IMR-90 (cell line): ENCODE data around the gene MRPL28. TPM values are rescaled to one million over a fixed set of nuclear protein-coding genes. Genes with fewer than 3 reads are reported as not detected.

Experiments
- ATAC-seq: fragments of 200-7000 bp; cut with Tn5 transposase; 2 replicates; pipeline ENCODE4 v1.9.1; 2020; ENCODE audit warnings: low read depth, mild to moderate bottlenecking, moderate library complexity
- BruUV-seq: library from RNA; stranded (reverse); fragments of 400-500 nt; replicated peaks from 2 replicates; lab custom pipeline; 2021; lab: Mats Ljungman, UMichigan
- CTCF ChIA-PET: fragments of 300-600 bp; formaldehyde crosslinking; extraction: SDS; loops from one replicate; lab custom pipeline; 2021; ENCODE audit warnings: antibody characterized with exemption; lab: Yijun Ruan, JAX
- POLR2A ChIA-PET: fragments of 300-600 bp; sonication (Branson Sonifier 250); formaldehyde crosslinking; loops from one replicate; lab custom pipeline; 2022; ENCODE audit warnings: antibody characterized with exemption; ENCODE audit not compliant: unreplicated experiment; lab: Charles Lee
- DNase-seq: peaks from one replicate; pipeline ENCODE4 v3.0.0; 2013
- H2AFZ ChIP-seq: replicated peaks from 2 replicates; pipeline ENCODE3; 2013; ENCODE audit warnings: low read length, mild to moderate bottlenecking; ENCODE audit not compliant: poor library complexity
- H2AK5ac ChIP-seq: 2 replicates; pipeline ENCODE4 v1.6.1; 2013; ENCODE audit warnings: low read depth, low read length, inconsistent platforms
- H2AK9ac ChIP-seq: replicated peaks from 2 replicates; pipeline ENCODE3; 2013; ENCODE audit warnings: mild to moderate bottlenecking, low read depth, low read length, moderate library complexity; ENCODE audit not compliant: poor library complexity
- H2BK120ac ChIP-seq: 2 replicates; pipeline ENCODE4 v1.6.1; 2013; ENCODE audit warnings: low read depth, low read length, inconsistent platforms
- H2BK15ac ChIP-seq: 3 replicates; pipeline ENCODE4 v1.6.1; 2013; ENCODE audit warnings: low read depth, low read length, inconsistent platforms
- H2BK20ac ChIP-seq: 2 replicates; pipeline ENCODE4 v1.6.1; 2013; ENCODE audit warnings: low read depth, mild to moderate bottlenecking, inconsistent platforms, low read length, moderate library complexity
- H2BK5ac ChIP-seq: 2 replicates; pipeline ENCODE4 v1.6.1; 2013; ENCODE audit warnings: mild to moderate bottlenecking, low read depth, low read length, inconsistent platforms; ENCODE audit not compliant: poor library complexity, severe bottlenecking
- H3K14ac ChIP-seq: replicated peaks from 2 replicates; pipeline ENCODE4 v1.6.1; 2013; ENCODE audit warnings: low read depth, low read length, inconsistent platforms
- H3K18ac ChIP-seq: 2 replicates; pipeline ENCODE4 v1.6.1; 2013; ENCODE audit warnings: low read depth, low read length, control low read depth
- H3K23ac ChIP-seq: 2 replicates; pipeline ENCODE4 v1.6.1; 2013; ENCODE audit warnings: low read depth, low read length, inconsistent platforms
- H3K27ac ChIP-seq: 2 replicates; pipeline ENCODE4 v1.5.1; 2013; ENCODE audit warnings: mild to moderate bottlenecking, control low read depth, low read length; ENCODE audit not compliant: insufficient read depth
- H3K27me3 ChIP-seq: 2 replicates; pipeline ENCODE4 v1.6.1; 2013; ENCODE audit warnings: low read length; ENCODE audit not compliant: control insufficient read depth, insufficient read depth
- H3K36me3 ChIP-seq: 2 replicates; pipeline ENCODE4 v1.6.1; 2013; ENCODE audit warnings: low read length, mixed read lengths; ENCODE audit not compliant: control insufficient read depth, insufficient read depth
- H3K4ac ChIP-seq: 2 replicates; pipeline ENCODE4 v1.6.1; 2013; ENCODE audit warnings: low read depth, low read length, inconsistent platforms
- H3K4me1 ChIP-seq: 2 replicates; pipeline ENCODE4 v1.6.1; 2013; ENCODE audit warnings: low read length, mixed read lengths; ENCODE audit not compliant: control insufficient read depth, insufficient read depth
- H3K4me2 ChIP-seq: 2 replicates; pipeline ENCODE4 v1.6.1; 2013; ENCODE audit warnings: low read depth, mild to moderate bottlenecking, control low read depth, low read length, moderate library complexity
- H3K4me3 ChIP-seq: 2 replicates; pipeline ENCODE4 v1.5.1; 2013; ENCODE audit warnings: low read depth, mild to moderate bottlenecking, control low read depth, low read length, moderate library complexity; ENCODE audit not compliant: insufficient read depth
- H3K56ac ChIP-seq: 2 replicates; pipeline ENCODE4 v1.6.1; 2013; ENCODE audit warnings: low read length, inconsistent platforms; ENCODE audit not compliant: insufficient read depth; ENCODE audit errors: extremely low read depth
- H3K79me1 ChIP-seq, 2 experiments: 2 replicates each; pipeline ENCODE4 v1.6.1; 2013; ENCODE audit warnings: low read length in 2 of 2, inconsistent platforms in 1 of 2, low read depth in 1 of 2
- H3K9ac ChIP-seq: 2 replicates; pipeline ENCODE4 v1.6.1; 2013; ENCODE audit warnings: low read depth, low read length, control low read depth
- H3K9me1 ChIP-seq: 2 replicates; pipeline ENCODE4 v1.6.1; 2013; ENCODE audit warnings: low read length, inconsistent platforms; ENCODE audit not compliant: insufficient read depth
- H3K9me3 ChIP-seq: 2 replicates; pipeline ENCODE4 v1.6.1; 2013; ENCODE audit warnings: low read length; ENCODE audit not compliant: control insufficient read depth, insufficient read depth
- H4K20me1 ChIP-seq: 2 replicates; pipeline ENCODE4 v1.6.1; 2013; ENCODE audit warnings: low read length, inconsistent platforms; ENCODE audit not compliant: insufficient read depth
- H4K5ac ChIP-seq: 2 replicates; pipeline ENCODE4 v1.6.1; 2013; ENCODE audit warnings: mild to moderate bottlenecking, low read depth, low read length, control low read depth
- H4K8ac ChIP-seq, 2 experiments: 2 replicates each; pipeline ENCODE4 v1.6.1; 2013; ENCODE audit warnings: low read depth in 2 of 2, low read length in 2 of 2, control low read depth in 1 of 2, inconsistent platforms in 1 of 2
- H4K91ac ChIP-seq: 2 replicates; pipeline ENCODE4 v1.6.1; 2013; ENCODE audit warnings: low read depth, low read length, inconsistent platforms; ENCODE audit not compliant: insufficient read depth
- CEBPB ChIP-seq: IDR thresholded peaks from 2 replicates; pipeline ENCODE4 v1.6.1; 2012; ENCODE audit warnings: low read depth, low read length, improper control_type of control experiment
- CHD1 ChIP-seq: IDR thresholded peaks from 2 replicates; pipeline ENCODE4 v1.6.1; 2012; ENCODE audit warnings: low read depth, low read length, improper control_type of control experiment
- FOS ChIP-seq: fragments of 150-350 bp; IDR thresholded peaks from 2 replicates; pipeline ENCODE4 v1.6.1; 2016; ENCODE audit warnings: low read depth, low read length
- MAFK ChIP-seq: IDR thresholded peaks from 2 replicates; pipeline ENCODE4 v1.6.1; 2012; ENCODE audit warnings: low read depth, low read length, improper control_type of control experiment
- MAZ ChIP-seq: IDR thresholded peaks from 2 replicates; pipeline ENCODE4 v1.6.1; 2012; ENCODE audit warnings: low read depth, mild to moderate bottlenecking, low read length, improper control_type of control experiment, moderate library complexity, borderline replicate concordance
- MXI1 ChIP-seq: IDR thresholded peaks from 2 replicates; pipeline ENCODE4 v1.6.1; 2012; ENCODE audit warnings: low read depth, mild to moderate bottlenecking, low read length, moderate library complexity, borderline replicate concordance
- NFE2L2 ChIP-seq: fragments of 150-350 bp; IDR thresholded peaks from 2 replicates; pipeline ENCODE4 v1.6.1; 2016; ENCODE audit warnings: low read depth, mild to moderate bottlenecking, low read length
- POLR2A ChIP-seq: IDR thresholded peaks from 2 replicates; pipeline ENCODE4 v1.6.1; 2012; ENCODE audit warnings: mild to moderate bottlenecking, low read depth, low read length
- RCOR1 ChIP-seq: IDR thresholded peaks from 2 replicates; pipeline ENCODE4 v1.6.1; 2012; ENCODE audit warnings: mild to moderate bottlenecking, low read length, improper control_type of control experiment; ENCODE audit not compliant: insufficient replicate concordance
- RFX5 ChIP-seq: IDR thresholded peaks from 2 replicates; pipeline ENCODE4 v1.8.0; 2012; ENCODE audit warnings: low read depth, mild to moderate bottlenecking, low read length, moderate library complexity
- SMC3 ChIP-seq: fragments of 150-350 bp; IDR thresholded peaks from 2 replicates; pipeline ENCODE4 v1.6.1; 2016; ENCODE audit warnings: low read depth, mild to moderate bottlenecking, antibody characterized with exemption, low read length, moderate library complexity
- WGBS, 2 experiments: methylation state at CpG; one replicate each; pipeline versions ENCODE4 v1.1.5 to v1.1.7; 2013; ENCODE audit warnings: missing lambda C conversion rate in 2 of 2; ENCODE audit not compliant: insufficient read length in 1 of 2; ENCODE audit errors: extremely low coverage in 2 of 2; 5-methylcytosine and 5-hydroxymethylcytosine counted together
- dilution Hi-C: fragments of 300-500 bp; cut with HindIII; formaldehyde crosslinking; loops from one replicate; pipeline ENCODE4 v1.14.3; 2018; ENCODE audit warnings: low sequenced_read_pairs; ENCODE audit not compliant: unreplicated experiment
- in situ Hi-C: fragments of 300-500 bp; cut with MboI; formaldehyde crosslinking; loops from 3 replicates; pipeline ENCODE4 v1.14.3; 2019; ENCODE audit warnings: low sequenced_read_pairs, inconsistent platforms, mixed read lengths
- intact Hi-C: fragments of 100-400 bp; cut with micrococcal nuclease; formaldehyde crosslinking; loops from 2 replicates; pipeline ENCODE4 v1.10.0; 2022
- polyA plus RNA-seq, 3 experiments: library from polyadenylated mRNA; depleted of rRNA; stranded (reverse); fragments of >200 nt; gene quantifications; 2 replicates each; pipeline ENCODE4 v1.2.3, GENCODE V29; 2012; ENCODE audit warnings: low replicate concordance in 1 of 3
- total RNA-seq: library from RNA; depleted of rRNA; stranded (reverse); fragments of >200 nt; gene quantifications from 2 replicates; pipeline ENCODE4 v1.2.3, GENCODE V29; 2012
- TF ChIP-seq, protein P1 (sequence below): fragments of 150-350 bp; IDR thresholded peaks from 2 replicates; pipeline ENCODE4 v1.6.1; 2017; ENCODE audit warnings: mild to moderate bottlenecking, antibody characterized with exemption, low read length, low read depth
- TF ChIP-seq, protein P2 (sequence below): conservative IDR thresholded peaks from 2 replicates; pipeline ENCODE4 v1.5.1; 2012; ENCODE audit warnings: mild to moderate bottlenecking, low read depth, low read length, improper control_type of control experiment
- TF ChIP-seq, protein P3 (sequence below): fragments of 150-350 bp; IDR thresholded peaks from 2 replicates; pipeline ENCODE4 v1.6.1; 2016; ENCODE audit warnings: low read depth, mild to moderate bottlenecking, low read length, moderate library complexity, borderline replicate concordance

MRPL28 gene
- total and polyA plus RNA-seq, 2 of the 4 experiments (the other 2 are of a cell fraction), result 104 to 181 TPM

DNA sequence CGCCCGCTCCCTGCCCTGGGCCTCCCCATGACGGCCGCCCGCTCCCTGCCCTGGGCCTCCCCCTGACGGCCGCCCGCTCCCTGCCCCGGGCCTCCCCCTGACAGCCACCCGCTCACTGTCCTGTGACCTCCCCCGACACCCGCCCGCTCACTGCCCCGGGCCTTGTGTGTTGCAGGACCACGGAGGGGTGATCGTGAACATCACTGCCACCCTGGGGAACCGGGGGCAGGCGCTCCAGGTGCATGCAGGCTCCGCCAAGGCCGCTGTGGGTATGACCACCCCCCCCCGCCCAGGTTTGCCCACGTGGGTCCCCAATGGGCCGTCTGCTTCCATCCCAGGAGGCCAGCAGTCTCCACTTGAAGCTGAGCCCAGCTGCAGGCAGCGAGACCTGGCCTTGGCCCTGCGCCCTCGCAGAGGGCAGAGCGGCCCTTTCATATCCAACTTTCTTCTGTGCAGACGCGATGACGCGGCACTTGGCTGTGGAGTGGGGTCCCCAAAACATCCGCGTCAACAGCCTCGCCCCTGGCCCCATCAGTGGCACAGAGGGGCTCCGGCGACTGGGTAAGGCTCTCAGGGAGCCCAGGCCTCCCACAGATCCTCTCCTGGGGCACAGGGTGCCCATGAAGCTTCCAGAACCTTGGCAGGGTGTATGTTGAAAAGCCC is 40.3 kb upstream of the MRPL28 start:
- H2BK20ac ChIP-seq, result no peak overlapping the region
- no peak overlapping the region for H2AK5ac ChIP-seq
- no peaks in the 10 kb centered on the region for H3K27me3 ChIP-seq
- no peak overlapping the region for H4K8ac ChIP-seq
- H2BK5ac ChIP-seq, result no peak overlapping the region
- H3K4me2 ChIP-seq, result no peak overlapping the region
- H3K27ac ChIP-seq, result no peak overlapping the region
- no peaks in the 10 kb centered on the region for H3K79me1 ChIP-seq
- ATAC-seq (no peak), DNase-seq (no peak)
- no peak overlapping the region for H3K18ac ChIP-seq
- H4K5ac ChIP-seq, result no peak overlapping the region
- no peak overlapping the region for H2BK15ac ChIP-seq
- H3K4me1 ChIP-seq, result no peaks in the 10 kb centered on the region
- H3K56ac ChIP-seq, result no peak overlapping the region
- TF ChIP-seq CHD1, result no peak
- TF ChIP-seq, protein P1, sequence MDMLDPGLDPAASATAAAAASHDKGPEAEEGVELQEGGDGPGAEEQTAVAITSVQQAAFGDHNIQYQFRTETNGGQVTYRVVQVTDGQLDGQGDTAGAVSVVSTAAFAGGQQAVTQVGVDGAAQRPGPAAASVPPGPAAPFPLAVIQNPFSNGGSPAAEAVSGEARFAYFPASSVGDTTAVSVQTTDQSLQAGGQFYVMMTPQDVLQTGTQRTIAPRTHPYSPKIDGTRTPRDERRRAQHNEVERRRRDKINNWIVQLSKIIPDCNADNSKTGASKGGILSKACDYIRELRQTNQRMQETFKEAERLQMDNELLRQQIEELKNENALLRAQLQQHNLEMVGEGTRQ, result no peak
- TF ChIP-seq MAZ, result no peak
- no peak for TF ChIP-seq SMC3
- TF ChIP-seq CEBPB, result no peak
- no peak for TF ChIP-seq RCOR1
- TF ChIP-seq RFX5, result no peak
- no peak for TF ChIP-seq FOS
- no peak for TF ChIP-seq MXI1
- TF ChIP-seq, protein P2, sequence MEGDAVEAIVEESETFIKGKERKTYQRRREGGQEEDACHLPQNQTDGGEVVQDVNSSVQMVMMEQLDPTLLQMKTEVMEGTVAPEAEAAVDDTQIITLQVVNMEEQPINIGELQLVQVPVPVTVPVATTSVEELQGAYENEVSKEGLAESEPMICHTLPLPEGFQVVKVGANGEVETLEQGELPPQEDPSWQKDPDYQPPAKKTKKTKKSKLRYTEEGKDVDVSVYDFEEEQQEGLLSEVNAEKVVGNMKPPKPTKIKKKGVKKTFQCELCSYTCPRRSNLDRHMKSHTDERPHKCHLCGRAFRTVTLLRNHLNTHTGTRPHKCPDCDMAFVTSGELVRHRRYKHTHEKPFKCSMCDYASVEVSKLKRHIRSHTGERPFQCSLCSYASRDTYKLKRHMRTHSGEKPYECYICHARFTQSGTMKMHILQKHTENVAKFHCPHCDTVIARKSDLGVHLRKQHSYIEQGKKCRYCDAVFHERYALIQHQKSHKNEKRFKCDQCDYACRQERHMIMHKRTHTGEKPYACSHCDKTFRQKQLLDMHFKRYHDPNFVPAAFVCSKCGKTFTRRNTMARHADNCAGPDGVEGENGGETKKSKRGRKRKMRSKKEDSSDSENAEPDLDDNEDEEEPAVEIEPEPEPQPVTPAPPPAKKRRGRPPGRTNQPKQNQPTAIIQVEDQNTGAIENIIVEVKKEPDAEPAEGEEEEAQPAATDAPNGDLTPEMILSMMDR, result no peak
- no peak for TF ChIP-seq POLR2A
- TF ChIP-seq, protein P3, sequence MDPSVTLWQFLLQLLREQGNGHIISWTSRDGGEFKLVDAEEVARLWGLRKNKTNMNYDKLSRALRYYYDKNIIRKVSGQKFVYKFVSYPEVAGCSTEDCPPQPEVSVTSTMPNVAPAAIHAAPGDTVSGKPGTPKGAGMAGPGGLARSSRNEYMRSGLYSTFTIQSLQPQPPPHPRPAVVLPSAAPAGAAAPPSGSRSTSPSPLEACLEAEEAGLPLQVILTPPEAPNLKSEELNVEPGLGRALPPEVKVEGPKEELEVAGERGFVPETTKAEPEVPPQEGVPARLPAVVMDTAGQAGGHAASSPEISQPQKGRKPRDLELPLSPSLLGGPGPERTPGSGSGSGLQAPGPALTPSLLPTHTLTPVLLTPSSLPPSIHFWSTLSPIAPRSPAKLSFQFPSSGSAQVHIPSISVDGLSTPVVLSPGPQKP, result no peak
- TF ChIP-seq MAFK, result no peak
- TF ChIP-seq NFE2L2, result no peak
- H4K20me1 ChIP-seq, result no peaks in the 10 kb centered on the region
- H3K4ac ChIP-seq, result no peak overlapping the region
- in situ Hi-C loops, result no loop called here
- no peaks in the 10 kb centered on the region for H3K9me1 ChIP-seq
- H3K23ac ChIP-seq, result no peak overlapping the region
- no peak overlapping the region for H3K14ac ChIP-seq
- POLR2A ChIA-PET, result no interaction called here
- no peak overlapping the region for H2AK9ac ChIP-seq
- H2BK120ac ChIP-seq, result no peak overlapping the region
- intact Hi-C loops, result no loop called here
- H3K36me3 ChIP-seq, result peaks cover 2% of the 10 kb centered on the region; the same call in 1 of the 2 replicates
- no peak overlapping the region for H4K91ac ChIP-seq
- H3K9me3 ChIP-seq, result no peaks in the 10 kb centered on the region
- H2AFZ ChIP-seq, result no peak overlapping the region
- H3K9ac ChIP-seq, result no peak overlapping the region
- WGBS, 2 experiments, result 89% methylated on average over 17 of the region's 36 CpGs; no CpG with 5 or more reads in 1 of the 2 experiments
- CTCF ChIA-PET, result no interaction called here
- H3K4me3 ChIP-seq, result no peak overlapping the region
- dilution Hi-C loops, result no loop called here
- no TSS peak for BruUV-seq
